ENCODE measurements around the gene TMEM217.
"Not testable (repeated sequence)": the region's sequence is repeated elsewhere in the genome, so short reads cannot be mapped to it uniquely, and the experiment has no call there.

Gene TMEM217

GRCh38 chr6:37257634-37258404 is at the start of gene TMEM217, which contains the start of gene TBC1D22B:
TSS of gene TMEM217 (minus strand) at chr6:37258144. CDS start at chr6:37219030, 39,114 bp downstream.
TSS of gene TBC1D22B (plus strand) at chr6:37257772. CDS start at chr6:37257918, 146 bp downstream.
- DNase-seq (peak; percentile 95), ATAC-seq (replicated peaks) (peak; percentile 98 to 99)
- Mint-ChIP-seq H3K27ac (peak within 1 kb of the TSS; percentile 100), H3K36me3 (peaks cover 14 to 18% of the 10 kb centered on the region in 2 donors), H3K4me1 (peaks cover 28 to 39% of the 10 kb centered on the region in 2 donors), H3K4me3 (peak within 1 kb of the TSS; percentile 94 to 97), H3K27me3 (no peaks in the 10 kb centered on the region), H3K9me3 (no peaks in the 10 kb centered on the region)

DNA sequence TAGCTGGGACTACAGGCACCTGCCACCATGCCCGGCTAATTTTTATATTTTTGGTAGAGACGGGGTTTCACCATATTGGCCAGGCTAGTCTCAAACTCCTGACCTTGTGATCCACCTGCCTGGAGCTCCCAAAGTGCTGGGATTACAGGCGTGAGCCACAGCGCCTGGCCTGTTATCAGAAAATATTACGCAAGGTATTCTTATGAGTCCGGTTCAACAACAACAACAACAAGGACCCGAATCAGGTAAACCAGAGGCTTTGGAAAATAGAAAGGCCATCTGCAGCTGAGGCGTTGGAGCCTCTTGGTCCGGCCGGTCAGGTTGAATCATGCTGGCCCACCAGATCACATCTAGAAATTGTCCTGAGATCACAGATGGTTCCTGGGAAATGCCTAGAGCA is 49.5 kb upstream of the TMEM217 start:
- H3K36me3 Mint-ChIP-seq, result peaks cover 33 to 55% of the 10 kb centered on the region in 2 donors
- ATAC-seq (replicated peaks); H3K9me3 Mint-ChIP-seq; H3K27ac Mint-ChIP-seq; DNase-seq; H3K4me3 Mint-ChIP-seq; H3K27me3 Mint-ChIP-seq: not testable (repeated sequence)
- H3K4me1 Mint-ChIP-seq, result peaks cover 10 to 14% of the 10 kb centered on the region in 2 donors

DNA sequence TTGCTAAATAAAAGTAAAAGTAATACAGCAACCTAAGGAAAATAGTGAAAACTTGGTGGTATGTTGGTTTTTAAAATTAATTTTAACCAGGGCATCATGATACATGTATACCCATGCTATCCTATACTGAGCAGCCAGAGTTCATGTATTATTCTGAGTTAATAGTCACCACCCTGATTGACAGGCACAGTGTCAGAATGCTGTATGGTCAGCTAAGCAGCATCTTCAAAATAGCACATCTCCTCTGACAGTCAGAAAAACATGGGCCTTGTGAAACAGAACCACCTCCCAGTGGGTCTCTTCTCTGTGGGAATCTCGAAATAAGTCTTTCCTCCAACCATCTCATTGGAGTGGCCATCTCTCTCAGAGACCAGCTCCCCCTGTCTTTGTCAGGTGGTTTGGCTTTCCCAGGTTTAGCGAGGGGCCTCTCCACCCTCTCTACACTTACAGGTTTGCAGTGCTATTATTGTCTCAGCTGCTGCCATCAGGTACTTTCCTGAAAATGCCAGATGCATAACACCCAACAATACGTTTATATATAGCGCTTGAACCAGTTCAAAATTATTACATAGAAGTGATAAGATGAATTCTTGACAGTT is 48.8 kb upstream of the TMEM217 start:
- no peaks in the 10 kb centered on the region for H3K9me3 Mint-ChIP-seq
- H3K36me3 Mint-ChIP-seq, result peaks cover 37 to 57% of the 10 kb centered on the region in 2 donors
- no peak for DNase-seq
- no peak overlapping the region for H3K27ac Mint-ChIP-seq
- ATAC-seq (replicated peaks), result no peak
- peaks cover 10 to 14% of the 10 kb centered on the region in 2 donors for H3K4me1 Mint-ChIP-seq
- H3K27me3 Mint-ChIP-seq, result no peaks in the 10 kb centered on the region
- no peak overlapping the region for H3K4me3 Mint-ChIP-seq

DNA sequence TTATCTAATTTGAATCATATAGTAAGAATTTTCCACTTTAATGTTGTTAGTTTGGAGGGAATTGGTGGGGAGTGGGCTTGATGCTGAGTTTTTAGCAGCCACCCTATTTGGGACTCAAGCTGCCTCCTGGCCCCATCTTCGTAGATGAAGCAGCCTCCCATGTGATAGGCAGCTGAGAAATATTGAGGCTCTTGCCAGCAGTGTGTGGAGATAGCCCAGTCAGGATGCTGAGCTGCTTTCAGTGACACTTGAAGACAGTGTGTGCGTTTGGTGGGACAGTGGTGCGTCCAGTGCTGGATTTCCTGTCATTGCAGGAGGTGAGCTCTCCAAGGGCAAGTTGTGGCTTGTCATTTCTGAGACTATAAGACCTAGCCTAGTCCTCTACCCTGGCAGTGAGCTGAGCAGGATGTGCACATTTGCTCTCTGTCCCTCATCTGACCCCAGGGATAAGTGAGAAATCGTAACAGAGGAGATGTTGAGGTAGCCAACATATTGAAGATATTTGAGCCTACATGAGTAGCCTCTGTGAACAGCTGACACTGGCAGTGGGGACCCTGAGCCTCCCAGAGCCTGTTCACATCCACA is 48.0 kb upstream of the TMEM217 start:
- Mint-ChIP-seq H3K4me1 (peaks cover 10 to 14% of the 10 kb centered on the region in 2 donors), H3K27me3 (no peaks in the 10 kb centered on the region), H3K9me3 (no peaks in the 10 kb centered on the region), H3K27ac (peak overlapping the region; percentile 37), H3K36me3 (peaks cover 41 to 60% of the 10 kb centered on the region in 2 donors), H3K4me3 (no peak overlapping the region)
- ATAC-seq (replicated peaks), result no peak
- no peak for DNase-seq

- ATAC-seq (replicated peaks), result no peak
- Mint-ChIP-seq H3K27me3 (no peaks in the 10 kb centered on the region), H3K27ac (peak overlapping the region; percentile 20), H3K4me1 (peaks cover 10 to 14% of the 10 kb centered on the region in 2 donors), H3K9me3 (no peaks in the 10 kb centered on the region), H3K4me3 (no peak overlapping the region), H3K36me3 (peaks cover 44 to 65% of the 10 kb centered on the region in 2 donors)
- no peak for DNase-seq
These were observed 46.8 kb upstream of the TMEM217 start for GRCh38 chr6:37304766-37305165.

DNA sequence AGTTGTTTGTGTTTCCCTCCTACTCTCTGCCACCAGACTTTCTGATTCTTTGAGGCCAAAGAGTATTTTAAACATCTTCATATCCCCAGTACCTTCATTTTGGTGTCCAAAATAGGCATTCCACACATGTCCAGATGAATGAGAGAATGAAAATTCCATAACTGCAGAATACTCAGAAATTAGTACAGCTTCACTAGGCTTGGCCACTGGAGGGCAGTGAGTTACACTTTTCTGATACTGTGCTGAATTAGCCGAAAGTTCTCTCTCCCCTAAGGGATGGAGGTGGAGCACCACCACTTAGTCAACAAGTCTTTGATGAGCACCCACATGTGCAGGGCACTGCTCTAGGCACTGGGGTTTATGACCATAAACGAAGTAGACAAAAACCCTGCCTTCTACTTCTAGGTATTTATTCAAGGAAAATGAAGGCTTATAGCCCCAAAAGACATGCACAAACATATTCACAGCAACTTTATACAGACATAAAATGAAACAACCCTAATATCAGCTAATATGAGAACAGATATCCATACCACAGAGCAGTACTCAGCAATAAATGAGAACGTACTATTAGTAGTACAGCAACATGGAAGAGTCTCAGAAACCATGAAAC is 46.1 kb upstream of the TMEM217 start:
- H3K4me1 Mint-ChIP-seq, result peaks cover 10 to 14% of the 10 kb centered on the region in 2 donors
- ATAC-seq (replicated peaks), result peak; percentile 70 to 80
- no peaks in the 10 kb centered on the region for H3K9me3 Mint-ChIP-seq
- no peak overlapping the region for H3K27ac Mint-ChIP-seq
- DNase-seq, result no peak
- no peak overlapping the region for H3K4me3 Mint-ChIP-seq
- H3K36me3 Mint-ChIP-seq, result peaks cover 40 to 59% of the 10 kb centered on the region in 2 donors
- H3K27me3 Mint-ChIP-seq, result no peaks in the 10 kb centered on the region

DNA sequence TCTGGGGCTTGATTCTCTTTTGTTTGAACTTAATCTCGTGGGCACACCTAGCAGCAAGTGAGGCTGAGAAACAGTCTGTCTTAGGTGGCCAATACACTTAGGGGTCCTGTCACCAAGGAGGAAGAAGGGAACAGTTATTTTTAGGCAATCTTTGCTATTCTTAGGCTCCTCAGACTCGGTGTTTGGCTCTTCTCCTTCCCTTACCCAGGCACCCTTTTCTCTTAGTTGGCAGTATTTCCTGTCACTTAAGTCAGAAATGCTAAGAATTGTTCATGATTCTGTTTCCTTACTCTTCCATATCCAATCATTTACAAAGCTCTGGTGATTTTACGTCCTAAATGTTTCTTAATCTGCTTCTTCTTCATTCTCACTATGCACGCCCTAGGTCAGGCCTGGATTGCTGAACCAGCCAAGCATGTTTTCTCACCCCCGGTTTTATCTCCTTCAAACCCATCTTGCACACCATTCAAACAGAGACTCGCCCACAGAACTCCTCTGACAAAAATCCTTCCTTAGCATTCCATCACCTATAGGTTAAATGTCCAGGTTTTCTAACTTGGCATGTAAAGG is 45.2 kb upstream of the TMEM217 start:
- Mint-ChIP-seq H3K9me3 (no peaks in the 10 kb centered on the region), H3K4me3 (no peak overlapping the region), H3K27me3 (no peaks in the 10 kb centered on the region), H3K36me3 (peaks cover 40 to 57% of the 10 kb centered on the region in 2 donors), H3K4me1 (peaks cover 10 to 14% of the 10 kb centered on the region in 2 donors), H3K27ac (peak overlapping the region; percentile 22)
- no peak for ATAC-seq (replicated peaks)
- no peak for DNase-seq

GRCh38 chr6:37302086-37302686 is 44.2 kb upstream of the TMEM217 start:
- DNase-seq, result no peak
- Mint-ChIP-seq H3K27me3 (no peaks in the 10 kb centered on the region), H3K4me1 (peaks cover 10 to 14% of the 10 kb centered on the region in 2 donors), H3K36me3 (peaks cover 46 to 63% of the 10 kb centered on the region in 2 donors), H3K4me3 (no peak overlapping the region), H3K9me3 (no peaks in the 10 kb centered on the region), H3K27ac (no peak overlapping the region)
- no peak for ATAC-seq (replicated peaks)

DNA sequence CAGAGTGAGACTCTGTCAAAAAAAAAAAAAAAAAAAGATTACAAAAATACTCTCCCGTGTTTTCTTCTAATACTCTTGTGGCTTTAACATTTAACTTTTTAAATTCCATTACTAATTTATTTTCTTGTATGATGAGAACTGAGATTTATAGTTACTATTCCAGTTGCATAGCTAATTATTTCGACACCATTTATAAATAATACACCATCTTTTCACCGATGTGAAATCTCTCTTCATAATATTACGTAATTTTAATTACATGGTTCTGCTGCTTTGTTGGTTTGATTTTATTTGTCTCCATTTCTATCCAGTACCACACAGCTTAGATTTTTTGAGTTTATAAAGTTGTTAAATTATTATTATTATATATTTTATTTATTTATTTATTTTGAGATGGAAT is 42.0 kb upstream of the TMEM217 start:
- Mint-ChIP-seq H3K36me3 (peaks cover 45 to 68% of the 10 kb centered on the region in 2 donors), H3K27ac (no peak overlapping the region), H3K4me3 (no peak overlapping the region), H3K9me3 (peaks cover 2 to 3% of the 10 kb centered on the region in 2 donors), H3K4me1 (peaks cover 10 to 14% of the 10 kb centered on the region in 2 donors), H3K27me3 (no peaks in the 10 kb centered on the region)
- no peak for DNase-seq
- no peak for ATAC-seq (replicated peaks)

- DNase-seq, result no peak
These were observed 41.0 kb upstream of the TMEM217 start for GRCh38 chr6:37298958-37299357.

DNA sequence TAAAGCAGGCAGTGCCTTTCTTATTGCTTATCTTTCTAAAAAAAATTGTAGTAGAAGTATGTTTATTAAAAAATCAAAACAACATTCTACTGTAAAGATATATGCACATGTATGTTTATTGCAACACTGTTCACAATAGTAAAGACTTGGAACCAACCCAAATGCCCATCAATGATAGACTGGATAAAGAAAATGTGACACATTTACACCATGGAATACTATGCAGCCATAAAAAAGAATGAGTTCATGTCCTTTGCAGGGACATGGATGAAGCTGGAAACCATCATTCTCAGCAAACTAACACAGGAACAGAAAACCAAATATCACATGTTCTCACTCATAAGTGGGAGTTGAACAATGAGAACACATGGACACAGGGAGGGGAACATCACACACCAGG is 39.7 kb upstream of the TMEM217 start:
- not testable (repeated sequence) for H3K4me3 Mint-ChIP-seq; H3K27me3 Mint-ChIP-seq; DNase-seq; H3K27ac Mint-ChIP-seq; ATAC-seq (replicated peaks); H3K9me3 Mint-ChIP-seq; H3K4me1 Mint-ChIP-seq
- peaks cover 38 to 56% of the 10 kb centered on the region in 2 donors for H3K36me3 Mint-ChIP-seq

More at GRCh38 chr6:37298958-37299357, 41.0 kb upstream of the TMEM217 start:
- Mint-ChIP-seq H3K27me3 (no peaks in the 10 kb centered on the region), H3K9me3 (peaks cover 2 to 3% of the 10 kb centered on the region in 2 donors), H3K4me1 (peaks cover 10 to 14% of the 10 kb centered on the region in 2 donors), H3K4me3 (no peak overlapping the region), H3K36me3 (peaks cover 38 to 61% of the 10 kb centered on the region in 2 donors), H3K27ac (no peak overlapping the region)
- no peak for ATAC-seq (replicated peaks)

DNA sequence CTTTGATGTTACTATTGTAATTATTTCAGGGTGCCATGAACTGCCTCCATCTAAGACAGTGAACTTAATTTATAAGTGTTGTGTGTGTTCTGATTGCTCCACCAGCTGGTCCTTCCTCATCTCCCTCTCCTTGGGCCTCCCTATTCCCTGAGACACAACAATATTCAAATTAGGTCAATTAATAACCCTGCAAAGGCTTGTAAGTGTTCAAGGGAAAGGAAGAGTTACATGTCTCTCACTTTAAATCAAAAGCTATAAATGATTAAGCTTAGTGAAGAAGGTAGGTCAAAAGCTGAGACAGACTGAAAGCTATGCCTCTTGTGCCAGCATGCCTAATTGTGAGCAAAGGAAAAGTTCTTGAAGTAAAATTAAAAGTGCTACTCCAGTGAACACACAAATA is 35.5 kb upstream of the TMEM217 start:
- H3K27ac Mint-ChIP-seq, result peak overlapping the region; percentile 62
- H3K4me3 Mint-ChIP-seq, result no peak overlapping the region
- H3K9me3 Mint-ChIP-seq, result peaks cover 2 to 3% of the 10 kb centered on the region in 2 donors
- peaks cover 12 to 19% of the 10 kb centered on the region in 2 donors for H3K4me1 Mint-ChIP-seq
- ATAC-seq (replicated peaks) (peak in 1 of 2 donors; percentile 12), DNase-seq (no peak)
- H3K36me3 Mint-ChIP-seq, result peaks cover 52 to 65% of the 10 kb centered on the region in 2 donors
- no peaks in the 10 kb centered on the region for H3K27me3 Mint-ChIP-seq

- Mint-ChIP-seq H3K4me3 (no peak overlapping the region), H3K36me3 (peaks cover 55 to 65% of the 10 kb centered on the region in 2 donors), H3K9me3 (no peaks in the 10 kb centered on the region), H3K27ac (no peak overlapping the region), H3K27me3 (no peaks in the 10 kb centered on the region), H3K4me1 (peaks cover 27 to 49% of the 10 kb centered on the region in 2 donors)
- DNase-seq, result no peak
- no peak for ATAC-seq (replicated peaks)
These were observed 32.0 kb upstream of the TMEM217 start for GRCh38 chr6:37289931-37290330.
